HepG2 (cell line): ENCODE results near the gene ZNF627. TPM values are rescaled to one million over a fixed set of nuclear protein-coding genes. Genes with fewer than 3 reads are reported as not detected.

Experiments
- ATAC-seq: fragments of 200-7000 bp; cut with Tn5 transposase; 3 replicates; pipeline ENCODE4 v1.9.1; 2020; ENCODE audit warnings: mild to moderate bottlenecking, moderate library complexity
- BruUV-seq: library from RNA; stranded (reverse); fragments of 400-500 nt; replicated peaks from 2 replicates; lab custom pipeline; 2021; lab: Mats Ljungman, UMichigan
- CTCF ChIA-PET: fragments of 300-600 bp; formaldehyde crosslinking; extraction: SDS; loops from one replicate; lab custom pipeline; 2021; ENCODE audit warnings: low total read pairs, inconsistent platforms, low intra/inter-chr PET ratio; lab: Yijun Ruan, JAX
- POLR2A ChIA-PET: fragments of 350-600 bp; sonication (Branson Sonifier 250); formaldehyde crosslinking; loops from one replicate; lab custom pipeline; 2020; ENCODE audit warnings: antibody characterized with exemption, inconsistent platforms; lab: Yijun Ruan, JAX
- DNase-seq: peaks from one replicate; pipeline ENCODE4 v3.0.0-alpha.2; 2015; ENCODE audit warnings: low spot score
- FAIRE-seq: peaks from 3 replicates; lab custom pipeline; 2011; peaks lifted over from hg19 to GRCh38; lab: Jason Lieb, UNC
- H2AFZ ChIP-seq: one replicate; pipeline ENCODE4 v1.6.1; 2011; ENCODE audit warnings: low read length, inconsistent platforms
- H3K27ac ChIP-seq: fragments of 300-600 bp; 3 replicates; pipeline ENCODE4 v1.8.0; 2011; ENCODE audit warnings: mixed run types, mild to moderate bottlenecking, mixed read lengths, low read length, inconsistent platforms; ENCODE audit not compliant: insufficient read depth; ENCODE audit errors: extremely low read length
- H3K27me3 ChIP-seq, 2 experiments: fragments of 200-600 bp in 1 of 2; 2 replicates in 1 of 2; 3 replicates in 1 of 2; pipeline versions ENCODE4 v1.6.0 to v1.8.0; 2011; ENCODE audit warnings: low read length in 2 of 2, mild to moderate bottlenecking in 2 of 2, moderate library complexity in 2 of 2, inconsistent platforms in 1 of 2; ENCODE audit not compliant: insufficient read depth in 2 of 2, control insufficient read depth in 1 of 2
- H3K36me3 ChIP-seq, 2 experiments: fragments of 200-600 bp in 1 of 2; replicated peaks in 1 of 2; 2 replicates in 1 of 2; 3 replicates in 1 of 2; pipeline versions ENCODE4 v1.5.1 to v1.8.0; 2011; ENCODE audit warnings: low read length in 2 of 2, inconsistent platforms in 1 of 2; ENCODE audit not compliant: insufficient read depth in 2 of 2, control insufficient read depth in 1 of 2
- H3K4me1 ChIP-seq: 2 replicates; pipeline ENCODE4 v1.5.1; 2012; ENCODE audit warnings: low read length, inconsistent platforms; ENCODE audit not compliant: insufficient read depth
- H3K4me2 ChIP-seq: 2 replicates; pipeline ENCODE4 v1.6.0; 2011; ENCODE audit warnings: low read depth, low read length, inconsistent platforms
- H3K4me3 ChIP-seq, 3 experiments: fragments of 200-600 bp in 1 of 3; sonication (generic), shearing (Covaris generic) in 1 of 3; replicated peaks in 1 of 3; 2 replicates each; pipeline ENCODE4 v1.5.1; 2011 to 2016; ENCODE audit warnings: low read length in 3 of 3, inconsistent platforms in 2 of 3, low read depth in 2 of 3, mild to moderate bottlenecking in 2 of 3, control low read depth in 1 of 3, mixed read lengths in 1 of 3; ENCODE audit not compliant: insufficient read depth in 1 of 3
- H3K79me2 ChIP-seq: one replicate; pipeline ENCODE4 v1.6.1; 2011; ENCODE audit warnings: low read length, inconsistent platforms; ENCODE audit not compliant: insufficient read depth
- H3K9ac ChIP-seq: 2 replicates; pipeline ENCODE4 v1.6.0; 2011; ENCODE audit warnings: mild to moderate bottlenecking, low read depth, low read length, inconsistent platforms; ENCODE audit not compliant: insufficient read depth
- H3K9me3 ChIP-seq: 2 replicates; pipeline ENCODE4 v1.5.1; 2012; ENCODE audit warnings: mild to moderate bottlenecking, low read length
- H4K20me1 ChIP-seq: 2 replicates; pipeline ENCODE4 v1.6.0; 2011; ENCODE audit warnings: inconsistent platforms, mild to moderate bottlenecking, low read length, moderate library complexity; ENCODE audit not compliant: insufficient read depth
- DNMT1 ChIP-seq: sonication (generic); formaldehyde crosslinking; IDR thresholded peaks from 2 replicates; pipeline ENCODE4 v1.5.1; 2020; ENCODE audit warnings: mild to moderate bottlenecking, missing genetic modification reagents
- DNMT3B ChIP-seq: conservative IDR thresholded peaks from 2 replicates; pipeline ENCODE4 v1.6.1; 2016; ENCODE audit warnings: missing biosample characterization, control low read depth
- FOXC1 ChIP-seq: sonication (generic); formaldehyde crosslinking; IDR thresholded peaks from 2 replicates; pipeline ENCODE4 v1.8.0; 2022; ENCODE audit warnings: mild to moderate bottlenecking, missing genetic modification reagents, borderline replicate concordance
- FOXP1 ChIP-seq, 2 experiments: fragments of 450-650 bp in 1 of 2; IDR thresholded peaks; 2 replicates each; pipeline ENCODE4 v1.6.1; 2017 to 2018; ENCODE audit warnings: antibody characterized with exemption in 1 of 2
- HMG20B ChIP-seq: conservative IDR thresholded peaks from 2 replicates; pipeline ENCODE4 v1.6.1; 2016; ENCODE audit warnings: missing genetic modification reagents, missing compliant biosample characterization
- HNRNPL ChIP-seq: fragments of 200-400 bp; formaldehyde crosslinking; IDR thresholded peaks from 2 replicates; pipeline ENCODE4 v1.6.1; 2017; ENCODE audit warnings: mild to moderate bottlenecking, low read depth, low read length
- KDM1A ChIP-seq: IDR thresholded peaks from 2 replicates; pipeline ENCODE4 v1.6.1; 2016; ENCODE audit warnings: missing compliant biosample characterization
- NR1H2 ChIP-seq: sonication (generic); formaldehyde crosslinking; IDR thresholded peaks from 2 replicates; pipeline ENCODE4 v1.8.1; 2022; ENCODE audit warnings: low read depth, missing genetic modification reagents, borderline replicate concordance
- PPARG ChIP-seq: conservative IDR thresholded peaks from 2 replicates; pipeline ENCODE4 v1.6.1; 2016; ENCODE audit warnings: missing biosample characterization, missing genetic modification reagents
- SAP130 ChIP-seq: IDR thresholded peaks from 2 replicates; pipeline ENCODE4 v1.6.1; 2016; ENCODE audit warnings: low read depth
- STAT5B ChIP-seq: sonication (generic); formaldehyde crosslinking; IDR thresholded peaks from 2 replicates; pipeline ENCODE4 v1.4.0; 2020; ENCODE audit warnings: missing genetic modification reagents
- ZNF674 ChIP-seq: sonication (generic); formaldehyde crosslinking; IDR thresholded peaks from 2 replicates; pipeline ENCODE4 v1.5.0; 2020; ENCODE audit warnings: low read depth, mild to moderate bottlenecking, missing genetic modification reagents
- ZNF687 ChIP-seq: sonication (generic); formaldehyde crosslinking; IDR thresholded peaks from 2 replicates; pipeline ENCODE4 v1.5.1; 2020; ENCODE audit warnings: mild to moderate bottlenecking, missing genetic modification reagents, moderate library complexity
- whole genome bisulfite sequencing: methylation state at CpG from one replicate; pipeline ENCODE4 v1.1.6; 2017; ENCODE audit warnings: low lambda C conversion rate; 5-methylcytosine and 5-hydroxymethylcytosine counted together
- in situ Hi-C: cut with HindIII; loops from 2 replicates; pipeline ENCODE4 v1.10.0; 2017; ENCODE audit warnings: low pct_unique_long_range_greater_than_20kb; ENCODE audit not compliant: extremely low pct_ligation_motif_present
- intact Hi-C: fragments of 100-400 bp; cut with micrococcal nuclease; formaldehyde crosslinking; loops from one replicate; pipeline ENCODE4 v1.10.0; 2022; ENCODE audit not compliant: unreplicated experiment
- polyA plus RNA-seq, 8 experiments: library from polyadenylated mRNA; depleted of rRNA in 3 of 8; stranded (reverse) in 7 of 8; unstranded in 1 of 8; fragments of >200 nt; fragmentation: Illumina TruSeq in 4 of 8; extraction: Trizol in 4 of 8; gene quantifications; 2 replicates each; pipeline versions ENCODE4 v1.2.1 to v1.2.3, GENCODE V29; 2011 to 2016; ENCODE audit warnings: low read depth in 4 of 8, missing spikeins in 1 of 8, mixed read lengths in 1 of 8; ENCODE audit not compliant: insufficient read depth in 1 of 8
- total RNA-seq, 5 experiments: library from RNA; depleted of rRNA; stranded (reverse); fragments of >200 nt; fragmentation: Illumina TruSeq; extraction: Trizol; gene quantifications; 2 replicates each; pipeline ENCODE4 v1.2.3, GENCODE V29; 2016; ENCODE audit warnings: low read depth in 1 of 5

ZNF627 gene
- total and polyA plus RNA-seq, 2 of the 13 experiments (the other 11 are each of a cell fraction or from before 2014, with no cell fraction given), result 4.2 to 12.7 TPM

- TF ChIP-seq STAT5B (CRISPR knock-in tag) (no peak), SAP130 (CRISPR knock-in tag) (no peak), KDM1A (CRISPR knock-in tag) (no peak), FOXP1 (IDR thresholded peaks at IDR 0.05) (no peak), FOXP1 (CRISPR knock-in tag; IDR thresholded peaks at IDR 0.05) (no peak)
Measured at GRCh38 chr19:11547929-11548700, 49.2 kb upstream of the ZNF627 start (continued).

- H3K27me3 ChIP-seq, result no peaks in the 10 kb centered on the region
- H3K79me2 ChIP-seq, result no peaks in the 10 kb centered on the region
- H3K4me1 ChIP-seq, result peaks cover 12% of the 10 kb centered on the region
- FAIRE-seq (no peak), ATAC-seq (no peak; the same call in 2 of the 3 replicates), DNase-seq (no peak)
- BruUV-seq, result no TSS peak
- TF ChIP-seq HNRNPL (0 out of 2 replicates have a peak, but pooled peaks have one; percentile 59), DNMT3B (CRISPR knock-in tag) (no peak)
- peaks cover 4 to 8% of the 10 kb centered on the region in 2 experiments; a peak in 3 of 5 replicates for H3K36me3 ChIP-seq
- intact Hi-C loops (no loop called here), in situ Hi-C loops (no loop called here)
- no peaks in the 10 kb centered on the region for H3K9me3 ChIP-seq
- CTCF ChIA-PET, result no interaction called here
- H3K4me3 ChIP-seq, result no peak overlapping the region
- no peak overlapping the region for H3K27ac ChIP-seq
- WGBS, result 79% methylated on average over 14 of the region's 24 CpGs
- no peak overlapping the region for H2AFZ ChIP-seq
- H3K9ac ChIP-seq, result no peak overlapping the region
- H3K4me2 ChIP-seq, result no peak overlapping the region
- H4K20me1 ChIP-seq, result no peaks in the 10 kb centered on the region
- POLR2A ChIA-PET, result no interaction called here
Measured at GRCh38 chr19:11549386-11549953, 47.8 kb upstream of the ZNF627 start.

- no peaks in the 10 kb centered on the region for H3K9me3 ChIP-seq
- in situ Hi-C loops, result no loop called here
- H3K27ac ChIP-seq, result no peak overlapping the region
- H2AFZ ChIP-seq, result no peak overlapping the region
- ChIA-PET POLR2A (no interaction called here), CTCF (no interaction called here)
- H3K4me3 ChIP-seq, result no peak overlapping the region
- no peaks in the 10 kb centered on the region for H3K27me3 ChIP-seq
- no TSS peak for BruUV-seq
- peaks cover under 1% of the 10 kb centered on the region for H3K79me2 ChIP-seq
- no peak overlapping the region for H3K9ac ChIP-seq
- no peak overlapping the region for H3K4me2 ChIP-seq
- H4K20me1 ChIP-seq, result no peaks in the 10 kb centered on the region
- 87% methylated on average over 8 of the region's 8 CpGs for WGBS
- no peak for DNase-seq
- peaks cover 12% of the 10 kb centered on the region for H3K4me1 ChIP-seq
- H3K36me3 ChIP-seq, result peaks cover 5 to 10% of the 10 kb centered on the region in 2 experiments; a peak in 4 of 5 replicates
- no peak for FAIRE-seq
- ATAC-seq, result no peak
- intact Hi-C loops, result no loop called here
- TF ChIP-seq ZNF687 (CRISPR knock-in tag) (no peak), DNMT1 (no peak), ZNF674 (no peak), FOXC1 (CRISPR knock-in tag) (no peak), HMG20B (CRISPR knock-in tag) (no peak), NR1H2 (CRISPR knock-in tag) (no peak), PPARG (no peak)
Measured at GRCh38 chr19:11550265-11550664, 47.0 kb upstream of the ZNF627 start.
